HG03060 (cell line): ENCODE measurements around the gene RHOG.
A peak's percentile ranks its signal among the peaks of the same experiment; 100 is the strongest.
"Not testable (repeated sequence)": the region's sequence is repeated elsewhere in the genome, so short reads cannot be mapped to it uniquely, and the experiment has no call there.

Experiments
- ATAC-seq: cut with Tn5 transposase; IDR thresholded peaks from one replicate; pipeline ENCODE4 v1.9.1; 2021; ENCODE audit warnings: low read depth, moderate number of reproducible peaks; ENCODE audit not compliant: unreplicated experiment

RHOG gene

DNA sequence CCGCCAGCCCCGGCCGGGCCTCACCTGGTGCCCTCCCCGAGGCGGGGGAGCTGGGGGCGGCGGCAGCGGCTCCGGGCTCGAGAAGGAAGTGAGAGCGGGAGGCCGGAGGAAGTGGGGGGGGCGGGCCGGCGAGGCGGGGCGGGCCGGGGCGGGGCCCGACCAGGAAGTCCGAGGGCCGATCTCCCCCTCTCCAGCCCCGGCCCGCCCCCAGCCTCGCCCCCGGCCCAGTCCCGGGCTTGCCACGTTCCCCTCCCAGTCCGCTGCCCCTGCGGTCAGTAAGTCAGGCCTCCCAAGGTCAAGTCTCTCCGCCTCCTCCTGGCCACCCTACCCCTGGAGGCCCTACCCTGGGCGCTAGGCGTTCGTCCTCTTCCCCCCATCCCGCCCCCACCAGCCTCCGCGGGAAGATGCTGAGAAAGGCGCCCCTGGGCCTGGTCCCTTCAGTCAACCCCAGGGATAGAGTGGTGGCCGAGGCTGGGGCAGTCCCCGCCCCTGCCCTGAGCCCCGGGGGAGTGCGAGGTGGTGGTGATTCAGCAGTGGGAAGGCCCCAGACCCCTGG is at the start of gene RHOG:
TSS of gene RHOG (minus strand) at position 90 of the 556 bp plus-strand sequence. CDS start 12,821 bp downstream, outside the sequence.
- no peak for ATAC-seq

DNA sequence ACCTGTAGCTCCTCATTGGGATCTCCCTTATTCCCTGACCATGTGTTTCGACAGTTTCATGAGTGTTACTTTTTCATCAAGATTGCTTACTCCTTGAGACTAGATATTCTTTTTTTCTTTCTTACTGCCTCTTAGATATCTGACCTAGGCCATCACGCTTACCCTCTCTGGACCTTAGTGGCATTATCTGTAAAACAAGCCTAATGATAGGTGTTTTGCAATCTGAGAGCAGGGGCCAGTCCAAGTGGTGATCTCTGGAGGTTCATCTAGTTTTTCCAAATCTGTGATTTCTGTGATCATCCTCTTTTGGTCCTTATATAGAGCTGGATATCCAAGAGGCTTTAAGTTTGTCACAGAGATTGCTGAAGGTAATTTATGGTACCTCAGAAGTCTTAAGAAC is 49.3 kb upstream of the RHOG start:
- ATAC-seq, result no peak

DNA sequence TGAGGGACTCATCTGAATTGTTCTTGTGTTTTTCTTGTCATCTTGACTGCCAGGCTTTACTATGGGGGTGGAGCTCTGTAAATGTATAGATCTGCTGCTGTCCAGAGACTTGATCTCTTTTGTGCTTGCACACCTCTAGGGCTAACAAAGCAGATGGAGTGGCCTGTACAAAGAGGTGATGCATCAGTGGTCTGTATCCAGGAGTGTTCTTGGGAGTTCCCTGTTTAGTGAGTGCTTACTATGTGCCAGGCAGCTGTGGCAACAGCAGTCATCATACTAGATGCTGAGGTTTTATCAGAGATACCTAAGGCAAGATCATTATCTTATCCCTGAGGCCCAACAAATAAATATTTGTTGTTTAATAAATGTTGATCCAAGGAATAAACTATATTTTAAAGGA is 48.1 kb upstream of the RHOG start:
- ATAC-seq, result no peak

DNA sequence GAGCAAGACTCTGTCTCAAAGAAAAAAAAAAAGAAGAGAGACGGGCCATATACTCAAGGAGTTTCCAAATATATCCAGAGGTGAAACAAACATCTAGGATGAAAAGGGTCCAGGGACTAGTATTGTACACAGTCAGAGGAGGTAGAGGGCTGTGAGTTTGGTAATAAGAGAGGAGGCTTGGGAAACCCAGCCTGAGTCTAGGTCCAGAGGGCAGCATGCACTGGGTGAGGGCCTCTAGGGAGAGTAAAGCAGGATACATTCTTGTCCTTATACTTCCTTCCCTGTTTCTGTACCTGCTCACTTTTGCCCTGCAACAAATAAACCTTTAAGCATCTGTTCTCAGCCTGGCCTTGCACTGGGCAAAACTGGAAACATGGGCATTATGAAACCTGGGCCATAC is 46.2 kb upstream of the RHOG start:
- no peak for ATAC-seq

DNA sequence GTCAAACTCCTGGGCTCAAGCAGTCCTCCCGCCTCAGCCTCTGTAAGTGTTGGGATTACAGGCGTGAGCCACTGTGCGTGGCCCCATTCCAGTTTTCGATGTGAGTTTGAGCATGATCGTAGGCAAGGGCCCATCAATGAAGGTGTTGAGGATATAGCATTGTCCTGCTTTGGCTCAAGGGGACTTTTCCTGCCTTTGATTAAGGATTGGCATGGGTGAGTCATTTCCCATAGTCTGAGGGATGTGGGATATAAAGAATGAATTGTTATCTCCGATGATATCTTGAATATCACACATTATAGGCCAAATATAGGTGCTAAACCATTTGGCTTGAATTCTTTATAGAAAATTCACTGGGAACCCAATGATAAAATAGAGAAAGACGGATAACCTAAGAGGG is 45.1 kb upstream of the RHOG start:
- no peak for ATAC-seq

DNA sequence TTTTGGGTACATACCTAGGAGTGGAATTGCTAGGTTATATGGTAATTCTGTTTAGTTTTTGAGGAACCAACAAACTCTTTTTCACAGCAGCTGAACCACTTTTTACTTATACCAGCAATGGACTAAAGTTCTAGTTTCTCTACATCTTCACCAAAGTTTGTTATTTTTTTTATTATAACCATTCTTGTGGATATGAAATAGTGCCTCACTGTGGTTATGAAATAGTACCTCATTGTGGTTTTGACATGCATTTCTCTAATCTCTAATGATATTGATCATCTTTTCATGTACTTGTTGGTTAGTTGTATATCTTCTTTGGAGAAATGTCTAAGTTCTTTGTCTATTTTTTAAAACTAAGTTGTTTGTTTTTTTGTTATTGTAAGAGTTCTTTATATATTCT is 41.9 kb upstream of the RHOG start:
- ATAC-seq, result no peak

DNA sequence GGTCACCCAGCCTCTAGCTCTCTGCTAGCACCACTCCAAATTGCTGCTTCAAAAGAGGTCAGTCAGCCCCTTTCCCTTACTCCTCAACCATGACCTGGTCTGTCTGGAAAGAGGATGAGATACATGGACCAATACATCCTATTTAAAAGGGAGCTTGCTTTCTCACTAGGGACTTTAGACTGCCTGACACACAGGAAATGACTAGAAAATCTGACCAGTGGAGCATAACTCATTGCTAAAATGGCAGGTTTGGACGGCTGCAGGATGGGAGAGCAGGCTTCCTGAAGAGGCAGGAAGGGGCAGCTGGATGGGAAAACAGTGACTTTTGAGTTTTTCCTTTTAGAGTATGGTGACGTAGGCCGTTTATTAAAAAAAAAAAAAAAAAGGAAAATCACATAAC is 40.0 kb upstream of the RHOG start:
- ATAC-seq, result no peak

DNA sequence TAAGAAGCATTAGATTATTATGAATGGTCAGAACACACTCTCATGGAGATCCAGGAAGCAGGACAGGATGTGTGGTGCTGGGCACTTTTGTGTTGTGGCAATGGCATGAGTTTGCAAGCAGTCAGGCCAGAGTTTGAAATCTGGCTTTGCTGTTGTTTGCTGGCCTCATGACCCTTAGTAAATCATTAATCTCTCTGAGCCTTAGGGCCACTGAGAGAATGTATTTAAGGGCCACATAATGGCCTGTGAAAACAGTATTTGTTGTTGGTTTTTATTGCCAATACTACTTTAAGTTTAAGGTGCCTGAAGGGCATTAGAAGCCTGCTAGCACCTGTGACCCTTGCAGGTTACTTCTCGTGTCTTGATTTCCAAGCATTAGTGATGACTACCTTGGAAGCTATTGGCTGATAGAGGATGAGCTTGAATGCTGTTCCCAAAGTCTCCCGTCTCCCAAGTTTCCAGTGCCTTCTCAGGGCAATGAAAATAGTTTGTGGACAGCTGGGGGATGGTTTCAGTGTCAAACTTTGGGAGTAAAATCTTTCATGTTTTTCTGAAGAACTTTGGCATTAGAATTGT is 39.3 kb upstream of the RHOG start:
- peak; percentile 27 for ATAC-seq

DNA sequence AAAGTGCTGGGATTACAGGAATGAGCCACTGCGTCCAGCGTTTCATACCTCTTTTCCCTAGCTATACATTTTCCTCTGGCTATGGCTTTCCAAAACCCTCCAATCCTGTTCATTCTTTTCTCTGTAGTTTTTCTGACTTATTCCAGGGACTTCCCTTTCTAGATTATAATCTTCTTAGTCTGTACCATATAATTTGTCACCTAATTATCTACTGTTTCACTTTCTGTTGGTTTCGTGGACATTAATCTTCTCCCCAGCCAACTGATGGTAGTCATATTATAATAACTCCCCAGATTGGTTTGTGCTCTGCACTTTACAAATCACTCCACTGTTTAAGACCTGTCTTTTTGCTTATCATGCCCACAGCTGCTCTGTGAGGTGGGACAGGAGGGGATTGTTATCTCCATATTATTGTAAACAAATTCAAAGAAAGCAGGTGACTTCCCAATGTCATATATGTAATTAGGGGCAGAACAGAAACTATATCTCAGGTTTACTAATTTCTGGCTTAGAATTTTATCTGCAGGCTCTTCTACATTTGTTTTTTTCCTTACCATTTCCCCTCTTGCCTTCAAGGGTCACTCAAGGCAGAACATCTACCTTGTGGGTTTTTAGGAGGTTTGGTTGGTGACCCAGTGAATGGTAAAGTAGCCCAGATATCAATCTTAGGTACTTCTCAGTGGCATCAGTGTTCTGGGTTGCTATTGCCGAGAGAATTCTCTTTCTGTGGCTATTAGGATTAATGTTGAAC is 38.6 kb upstream of the RHOG start:
- ATAC-seq, result peak; percentile 21

DNA sequence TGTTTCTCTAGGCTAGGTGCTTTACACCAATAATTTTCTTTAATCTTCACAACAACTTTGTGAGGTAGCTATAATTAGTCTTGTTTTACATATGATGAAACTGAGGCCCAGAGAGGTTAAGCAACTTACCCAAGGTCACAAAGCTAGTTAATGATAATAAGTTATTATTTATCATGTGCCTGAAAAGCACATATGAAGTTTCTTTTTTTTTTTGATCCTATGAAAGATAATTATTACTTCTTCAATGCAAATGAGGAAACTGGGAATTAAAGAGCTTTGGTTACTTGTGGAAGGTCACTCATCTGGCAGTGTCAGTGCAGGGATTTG is 37.5 kb upstream of the RHOG start:
- no peak for ATAC-seq

DNA sequence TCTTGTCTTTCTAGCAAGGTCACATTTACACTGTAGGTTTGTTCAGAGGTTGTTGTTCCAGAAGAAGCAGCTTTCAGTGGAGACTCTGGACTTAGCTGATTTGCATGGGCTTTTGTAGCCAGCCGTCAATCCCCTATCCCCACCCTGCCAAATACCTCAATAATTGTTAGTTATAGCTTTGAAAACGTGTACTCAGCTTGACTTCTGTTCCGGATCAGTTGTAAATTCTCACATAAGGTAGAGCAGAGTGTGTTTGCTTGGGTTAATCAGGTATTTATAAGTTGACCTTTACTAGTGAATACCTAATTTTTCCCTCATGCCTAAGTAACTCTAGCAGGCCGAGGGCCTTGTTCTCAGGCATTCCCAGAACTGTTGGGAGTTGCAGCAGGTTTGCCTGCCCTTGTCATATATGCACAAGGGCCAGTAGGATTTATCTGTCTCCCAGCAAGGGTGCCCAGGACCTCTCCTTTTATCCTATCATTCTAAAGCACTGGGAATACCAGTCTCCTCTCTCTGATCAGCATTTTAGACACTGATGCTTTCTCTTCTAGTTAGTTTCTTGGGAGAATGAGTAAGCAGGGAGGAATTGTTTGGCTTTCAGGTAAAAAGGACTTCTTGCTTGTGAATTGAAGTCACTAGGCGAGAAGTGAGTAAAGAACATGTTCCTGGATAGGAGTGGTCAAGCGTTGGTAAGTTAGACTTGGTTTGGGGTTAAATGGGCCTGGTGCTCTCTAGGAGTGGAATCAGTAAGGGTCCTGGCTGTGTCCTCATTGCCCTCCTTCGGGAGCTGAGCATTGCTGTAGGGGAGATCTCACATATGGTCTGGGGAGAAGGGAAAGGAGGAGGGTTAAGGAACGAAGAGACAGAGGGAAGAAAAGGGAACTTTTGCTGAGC is 36.9 kb upstream of the RHOG start:
- ATAC-seq, result no peak

DNA sequence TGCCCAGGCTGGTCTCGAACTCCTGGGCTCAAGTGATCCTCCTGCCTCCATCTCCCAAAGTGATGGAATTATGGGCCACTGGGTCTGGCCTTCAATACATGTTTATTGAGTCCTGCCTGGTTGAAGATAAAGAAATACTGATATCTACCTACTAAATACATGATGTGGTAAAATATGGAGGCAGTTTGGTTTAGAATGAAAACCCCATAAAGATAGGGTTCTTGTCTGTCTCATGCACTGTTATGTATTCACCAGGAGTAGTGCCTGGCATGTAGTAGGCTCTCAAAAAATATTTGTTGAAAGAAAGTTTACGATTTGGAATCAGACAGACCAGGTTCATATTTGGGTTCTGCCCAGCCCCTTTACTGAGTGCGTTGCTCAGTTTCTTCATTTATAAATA is 35.9 kb upstream of the RHOG start:
- ATAC-seq, result no peak

DNA sequence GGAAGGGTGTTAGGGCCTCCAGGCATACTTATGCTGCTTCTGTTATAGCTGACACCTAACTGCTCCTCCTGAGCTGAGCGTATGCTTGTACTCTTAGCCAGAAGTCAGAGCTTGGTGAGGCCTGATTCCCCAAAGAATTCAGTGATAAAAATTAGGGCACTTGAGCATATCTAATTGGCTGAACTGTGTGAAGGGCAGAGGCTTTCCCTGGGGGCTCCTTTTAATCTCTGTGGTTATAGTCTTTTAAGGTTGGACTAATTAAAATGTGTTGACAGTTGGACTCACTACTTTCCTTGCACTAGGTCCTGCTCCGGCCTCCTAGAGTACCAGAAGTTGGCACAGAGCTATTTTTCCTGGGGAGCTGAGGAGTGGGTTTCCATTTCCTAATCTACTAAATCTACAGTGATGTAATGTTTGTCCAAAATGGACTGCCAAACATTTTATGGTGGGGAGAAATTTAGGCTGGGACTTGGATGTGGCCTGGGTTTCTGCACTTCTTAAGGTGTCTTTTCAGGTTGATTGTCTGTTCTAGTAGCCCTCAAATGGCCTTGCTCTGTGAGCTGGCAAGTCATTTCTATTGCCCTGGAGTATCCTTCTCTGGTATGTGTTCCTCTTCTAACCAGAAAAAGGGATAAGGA is 33.1 kb upstream of the RHOG start:
- no peak for ATAC-seq

DNA sequence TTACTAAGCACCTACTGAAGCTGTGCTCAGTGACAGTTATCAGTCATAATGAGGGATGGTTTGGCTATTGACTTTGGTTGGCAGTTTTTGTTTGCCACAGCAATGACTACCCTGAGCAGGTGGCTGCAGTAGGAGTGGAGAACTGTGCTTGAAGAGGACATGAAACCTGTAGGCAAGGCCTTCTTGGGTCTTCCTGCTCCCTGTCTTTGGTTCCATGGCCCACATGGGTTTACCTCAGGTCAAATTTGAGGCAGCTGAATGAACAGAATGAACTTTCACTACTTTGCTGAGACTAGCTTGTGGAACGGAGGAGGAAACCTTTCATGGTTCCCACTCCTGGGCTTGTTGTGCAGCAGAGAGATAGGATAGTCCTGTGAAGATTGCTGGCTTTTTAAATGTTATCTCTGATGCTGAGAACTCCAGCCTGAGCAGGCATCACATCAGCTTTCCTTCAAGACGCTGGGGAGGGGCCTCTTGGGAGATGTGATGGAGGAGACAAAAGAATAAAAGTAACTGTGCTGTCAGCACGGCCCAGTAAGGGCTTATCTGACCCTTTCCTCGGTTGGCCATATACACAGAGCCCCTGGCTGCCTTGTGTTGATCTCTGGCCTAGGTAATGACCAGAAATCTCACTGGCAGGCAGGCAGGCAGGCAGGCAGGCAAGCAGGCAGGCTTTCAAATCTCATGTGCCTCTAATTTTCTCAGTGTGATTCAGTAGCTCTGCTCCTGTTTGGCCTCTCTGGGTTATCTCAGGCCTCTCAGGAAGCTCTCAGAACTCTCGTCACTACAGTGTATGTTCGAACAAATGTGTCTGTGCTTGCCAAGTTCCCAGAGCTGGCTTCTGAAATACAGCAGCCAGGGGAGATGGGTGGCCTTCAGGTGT is 26.7 kb upstream of the RHOG start:
- ATAC-seq, result peak; percentile 32

DNA sequence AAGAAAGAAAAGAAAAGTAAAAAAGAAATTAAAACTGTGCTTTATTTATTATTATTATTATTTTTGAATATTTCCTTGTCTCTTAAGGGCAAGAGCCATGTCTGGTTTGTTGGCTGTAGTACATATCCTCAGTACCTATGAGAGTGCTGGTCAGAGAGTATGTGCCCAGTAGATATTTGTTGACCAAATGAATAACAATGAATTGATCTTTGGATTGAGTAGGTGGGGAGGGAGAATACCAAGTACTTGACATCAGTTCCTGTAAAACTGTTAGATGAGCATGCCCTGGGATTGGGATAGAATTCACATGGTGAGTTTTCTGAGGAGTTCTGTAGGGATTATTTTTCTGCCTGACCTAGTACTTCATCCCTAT is 26.1 kb upstream of the RHOG start:
- ATAC-seq, result no peak

DNA sequence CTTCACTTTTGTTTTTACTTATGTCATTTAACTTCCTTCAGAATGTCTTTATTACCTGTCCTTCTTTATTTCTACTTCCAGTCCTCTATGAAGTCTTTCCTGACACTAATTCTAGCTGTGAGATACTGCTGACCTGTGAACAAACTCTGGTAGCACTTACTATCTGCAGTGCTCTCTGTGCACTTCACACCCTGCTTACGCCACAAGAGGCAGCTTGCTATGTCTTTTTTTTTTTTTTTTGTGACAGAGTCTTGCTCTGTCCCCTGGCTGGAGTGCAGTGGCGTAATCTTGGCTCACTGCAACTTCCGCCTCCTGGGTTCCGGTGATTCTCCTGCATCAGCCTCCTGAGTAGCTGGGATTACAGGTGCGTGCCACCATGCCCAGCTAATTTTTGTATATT is 25.4 kb upstream of the RHOG start:
- ATAC-seq, result no peak

DNA sequence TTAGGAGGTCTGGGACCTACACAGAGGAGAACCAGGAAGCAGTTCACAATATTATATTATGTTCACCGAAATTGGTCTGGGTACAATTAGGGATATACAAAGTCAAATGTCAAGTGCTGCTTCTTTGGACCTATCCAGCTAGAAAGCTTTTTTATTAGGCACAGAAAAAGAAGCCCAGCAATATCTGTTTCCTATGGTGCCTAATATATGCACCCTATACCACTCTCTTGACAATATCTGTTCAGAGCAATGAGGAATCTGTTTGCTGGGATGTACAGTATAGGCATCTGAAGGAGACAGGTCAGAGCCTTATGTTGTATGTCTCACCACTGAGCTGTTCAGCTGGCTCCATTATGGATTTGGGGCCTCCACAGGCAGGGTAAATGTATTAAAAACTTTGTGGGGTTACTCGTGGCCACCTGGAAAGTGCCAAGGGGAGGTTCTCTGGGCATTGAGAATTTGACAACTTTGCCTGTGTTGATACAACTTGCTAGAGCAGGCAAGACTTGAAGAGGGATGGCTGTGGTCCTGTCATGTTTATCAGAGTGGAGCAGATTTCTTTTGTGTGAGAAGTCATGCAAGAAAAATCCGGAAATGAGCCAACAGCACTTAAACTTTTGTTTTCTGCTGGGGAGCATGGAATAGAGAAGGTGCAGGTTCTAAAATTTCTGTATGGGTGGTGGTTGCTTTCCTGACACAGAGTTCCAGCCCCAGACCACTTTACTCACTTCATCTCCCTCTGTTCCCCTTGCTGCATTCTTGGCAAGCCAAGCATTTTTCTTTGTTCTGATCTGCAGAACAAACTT is 24.8 kb upstream of the RHOG start:
- no peak for ATAC-seq

DNA sequence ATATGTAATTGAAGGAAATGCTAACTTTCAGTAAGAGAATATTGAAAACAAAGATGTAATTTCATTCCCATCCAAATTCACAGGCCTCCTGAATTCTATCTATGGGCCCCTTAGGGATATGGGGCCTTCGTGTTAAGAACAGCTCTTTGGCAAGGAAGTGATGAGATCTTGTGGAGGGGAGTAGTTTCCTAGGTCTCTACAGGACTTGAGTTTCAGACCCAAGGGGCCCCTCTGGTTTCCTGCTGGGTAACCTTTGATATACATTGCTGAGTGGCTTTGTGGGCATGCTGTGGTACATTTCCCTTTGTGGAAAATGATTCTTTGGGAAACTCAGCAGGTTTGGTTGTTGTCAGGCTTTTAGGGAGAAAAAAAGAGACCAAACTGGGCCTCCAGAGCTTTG is 20.9 kb upstream of the RHOG start:
- ATAC-seq, result no peak

DNA sequence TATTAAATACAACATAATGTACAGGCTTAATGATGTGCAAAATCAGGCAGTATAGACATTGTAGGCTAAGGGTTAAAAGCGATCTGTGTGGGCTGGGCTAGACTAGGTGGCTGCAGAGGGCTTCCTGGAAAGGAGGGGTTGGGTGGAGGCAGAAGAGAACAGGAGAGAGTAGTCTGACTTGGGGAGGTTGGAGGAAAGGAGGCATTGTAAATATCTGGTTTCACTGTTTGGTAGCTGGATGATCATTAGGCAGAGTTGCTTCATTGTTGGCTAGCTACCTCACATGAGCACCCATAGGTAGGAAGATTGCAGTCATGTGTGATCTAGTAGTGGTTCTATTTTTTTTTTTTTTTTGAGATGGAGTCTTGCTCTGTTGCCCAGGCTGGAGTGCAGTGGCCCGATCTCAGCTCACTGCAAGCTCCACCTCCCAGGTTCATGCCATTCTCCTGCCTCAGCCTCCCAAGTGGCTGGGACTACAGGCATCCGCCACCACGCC is 20.2 kb upstream of the RHOG start:
- ATAC-seq, result not testable (repeated sequence)
